Kidney tubule cell (primary cell): ENCODE results near the gene TRPV5.

Source experiments
- DNase-seq: peaks from one replicate; pipeline ENCODE4 v3.0.0-alpha.2; 2018; ENCODE audit warnings: low spot score

TRPV5 gene

GRCh38 chr7:142885311-142886230 lies 48.0 kb downstream of the TRPV5 start, which contains the start of gene TRPV6:
TSS of gene TRPV6 (minus strand) at chr7:142885745.
- DNase-seq = peak; percentile 45

- no peak for DNase-seq
Measured at GRCh38 chr7:142884286-142884640, 49.3 kb downstream of the TRPV5 start.

GRCh38 chr7:142883571-142884285 lies 49.8 kb downstream of the TRPV5 start:
- no peak for DNase-seq

GRCh38 chr7:142883145-142883544 lies 50.4 kb downstream of the TRPV5 start:
- DNase-seq = no peak

GRCh38 chr7:142882338-142882678 lies 51.2 kb downstream of the TRPV5 start:
- no peak for DNase-seq

GRCh38 chr7:142881586-142882337 lies 51.8 kb downstream of the TRPV5 start:
- no peak for DNase-seq

GRCh38 chr7:142880876-142881505 lies 52.6 kb downstream of the TRPV5 start:
- DNase-seq = peak; percentile 50

- DNase-seq = no peak
Measured at GRCh38 chr7:142879060-142879459, 54.5 kb downstream of the TRPV5 start.

GRCh38 chr7:142878315-142878714 lies 55.2 kb downstream of the TRPV5 start:
- DNase-seq = peak; percentile 31

GRCh38 chr7:142876991-142877910 lies 56.3 kb downstream of the TRPV5 start:
- no peak for DNase-seq

- no peak for DNase-seq
Measured at GRCh38 chr7:142876236-142876960, 57.1 kb downstream of the TRPV5 start.

GRCh38 chr7:142875456-142875855 lies 58.1 kb downstream of the TRPV5 start:
- DNase-seq = no peak

- no peak for DNase-seq
Measured at GRCh38 chr7:142874837-142875236, 58.7 kb downstream of the TRPV5 start.

- DNase-seq = no peak
Measured at GRCh38 chr7:142874409-142874808, 59.1 kb downstream of the TRPV5 start.

GRCh38 chr7:142873871-142874270 lies 59.7 kb downstream of the TRPV5 start:
- DNase-seq = no peak

- DNase-seq = peak; percentile 17
Measured at GRCh38 chr7:142873281-142873784, 60.2 kb downstream of the TRPV5 start.

GRCh38 chr7:142872106-142872675 lies 61.4 kb downstream of the TRPV5 start:
- no peak for DNase-seq

- DNase-seq = no peak
Measured at GRCh38 chr7:142871260-142872105, 62.1 kb downstream of the TRPV5 start.
